Kasumi-1 (cell line): Measurements from ENCODE around the gene VWDE.
A peak's percentile ranks its signal among the peaks of the same experiment; 100 is the strongest.
"Not testable (repeated sequence)": the region's sequence is repeated elsewhere in the genome, so short reads cannot be mapped to it uniquely, and the experiment has no call there.

Source experiments
- DNase-seq, 2 experiments: peaks; one replicate each; lab custom pipeline; 2025; lab: John Stamatoyannopoulos, UW

The VWDE gene

GRCh38 chr7:12401538-12402364, 1.9 kb downstream of the VWDE start:
- no peak for DNase-seq

GRCh38 chr7:12398186-12398585, 5.5 kb downstream of the VWDE start:
- no peak for DNase-seq

- no peak for DNase-seq
These were observed 6.0 kb downstream of the VWDE start for GRCh38 chr7:12397671-12398070.

- DNase-seq: not testable (repeated sequence)
These were observed 7.0 kb downstream of the VWDE start for GRCh38 chr7:12396670-12397069.

- no peak for DNase-seq
These were observed 11.6 kb downstream of the VWDE start for GRCh38 chr7:12391922-12392615.

GRCh38 chr7:12389089-12389700, 14.5 kb downstream of the VWDE start:
- DNase-seq: peak; percentile 40 to 52

- no peak for DNase-seq
These were observed 17.3 kb downstream of the VWDE start for GRCh38 chr7:12386313-12386740.

- no peak for DNase-seq
These were observed 18.3 kb downstream of the VWDE start for GRCh38 chr7:12385364-12385786.

GRCh38 chr7:12383377-12383776, 20.3 kb downstream of the VWDE start:
- DNase-seq: no peak

GRCh38 chr7:12378389-12378788, 25.3 kb downstream of the VWDE start:
- no peak for DNase-seq

- no peak for DNase-seq
These were observed 26.3 kb downstream of the VWDE start for GRCh38 chr7:12377406-12377805.

GRCh38 chr7:12373580-12374263, 29.9 kb downstream of the VWDE start:
- DNase-seq: no peak

- DNase-seq: no peak
These were observed 33.4 kb downstream of the VWDE start for GRCh38 chr7:12370249-12370648.

- no peak for DNase-seq
These were observed 33.9 kb downstream of the VWDE start for GRCh38 chr7:12369756-12370155.

GRCh38 chr7:12369072-12369471, 34.6 kb downstream of the VWDE start:
- no peak for DNase-seq

GRCh38 chr7:12360948-12361347, 42.7 kb downstream of the VWDE start:
- DNase-seq: no peak

- DNase-seq: no peak
These were observed 45.0 kb downstream of the VWDE start for GRCh38 chr7:12358694-12359093.

- no peak for DNase-seq
These were observed 46.2 kb downstream of the VWDE start for GRCh38 chr7:12357508-12357907.

GRCh38 chr7:12351843-12352242, 51.8 kb downstream of the VWDE start:
- no peak for DNase-seq

GRCh38 chr7:12350971-12351370, 52.7 kb downstream of the VWDE start:
- DNase-seq: no peak

GRCh38 chr7:12337095-12337494, 66.6 kb downstream of the VWDE start:
- no peak for DNase-seq
